CD4-positive, alpha-beta T cell (primary cell): Measurements from ENCODE around the gene TRAPPC13. TPM values are rescaled to one million over a fixed set of nuclear protein-coding genes. Genes with fewer than 3 reads are reported as not detected.

ENCODE experiments used
- ATAC-seq: fragments of 200-7000 bp; cut with Tn5 transposase; one replicate; pipeline ENCODE4 v1.10.0; 2022; ENCODE audit warnings: mild to moderate bottlenecking; ENCODE audit not compliant: poor library complexity
- CTCF ChIA-PET: fragments of 350-600 bp; sonication (Branson Sonifier 250); formaldehyde crosslinking; loops from one replicate; lab custom pipeline; 2021; ENCODE audit warnings: antibody characterized with exemption, inconsistent platforms; lab: Charles Lee
- POLR2A ChIA-PET: fragments of 350-600 bp; sonication (Branson Sonifier 250); formaldehyde crosslinking; loops from one replicate; lab custom pipeline; 2021; ENCODE audit warnings: antibody characterized with exemption, inconsistent platforms; lab: Charles Lee
- DNase-seq, 14 experiments: peaks; one replicate each; pipeline ENCODE4 v3.0.0-alpha.2; 2013 to 2020; ENCODE audit warnings: mixed read lengths in 2 of 14
- H3K27ac ChIP-seq, 2 donors: one replicate each; pipeline versions ENCODE4 v1.5.1 to v1.7.0; 2013; ENCODE audit warnings: low read length in 2 of 2, low read depth in 1 of 2, mild to moderate bottlenecking in 1 of 2
- H3K27me3 ChIP-seq, 2 experiments: 1 replicate in 1 of 2; 2 replicates in 1 of 2; pipeline versions ENCODE4 v1.6.1 to v1.7.0; 2013; ENCODE audit warnings: low read length in 2 of 2, control low read depth in 1 of 2, mild to moderate bottlenecking in 1 of 2, moderate library complexity in 1 of 2; ENCODE audit not compliant: insufficient read depth in 2 of 2, control insufficient read depth in 1 of 2
- H3K36me3 ChIP-seq: one replicate; pipeline ENCODE4 v1.6.1; 2013; ENCODE audit warnings: low read length, control low read depth; ENCODE audit not compliant: insufficient read depth
- H3K4me1 ChIP-seq: one replicate; pipeline ENCODE4 v1.6.1; 2013; ENCODE audit warnings: low read length, control low read depth; ENCODE audit not compliant: insufficient read depth
- H3K4me3 ChIP-seq: one replicate; pipeline ENCODE4 v1.5.1; 2013; ENCODE audit warnings: mild to moderate bottlenecking, low read length, moderate library complexity
- H3K9me3 ChIP-seq, 2 experiments: 1 replicate in 1 of 2; 2 replicates in 1 of 2; pipeline versions ENCODE4 v1.6.1 to v1.7.0; 2013; ENCODE audit warnings: low read length in 2 of 2, mild to moderate bottlenecking in 2 of 2, control low read depth in 1 of 2, moderate library complexity in 1 of 2; ENCODE audit not compliant: control insufficient read depth in 1 of 2, insufficient read depth in 1 of 2
- H3K27ac Mint-ChIP-seq: one replicate; pipeline ENCODE4 v1.8.0; 2020; ENCODE audit warnings: mixed read lengths
- H3K27me3 Mint-ChIP-seq: one replicate; pipeline ENCODE4 v1.8.0; 2021; ENCODE audit warnings: mixed read lengths
- H3K36me3 Mint-ChIP-seq: one replicate; pipeline ENCODE4 v1.8.0; 2021; ENCODE audit warnings: low read depth, mixed read lengths
- H3K4me1 Mint-ChIP-seq: one replicate; pipeline ENCODE4 v1.8.0; 2021; ENCODE audit warnings: low read depth, mixed read lengths
- H3K4me3 Mint-ChIP-seq: one replicate; pipeline ENCODE4 v1.8.0; 2020; ENCODE audit warnings: mild to moderate bottlenecking, mixed read lengths
- H3K9me3 Mint-ChIP-seq: one replicate; pipeline ENCODE4 v1.8.0; 2020; ENCODE audit warnings: mixed read lengths
- CTCF ChIP-seq: fragments of 200-600 bp; IDR thresholded peaks from one replicate; pipeline ENCODE4 v1.8.0; 2022; ENCODE audit warnings: antibody characterized with exemption, mild to moderate bottlenecking
- intact Hi-C, 2 experiments: fragments of 100-400 bp; cut with DNase I in 1 of 2; cut with micrococcal nuclease in 1 of 2; formaldehyde crosslinking; loops; one replicate each; pipeline versions ENCODE4 v1.15.1 to v1.9.0; 2023 to 2025; cut with DNase I, micrococcal nuclease
- total RNA-seq, 174 experiments: library from RNA in 2 of 174; stranded (reverse) in 2 of 174; gene quantifications; one replicate each; pipeline ENCODE4 v1.2.3 and lab custom pipeline; 2021 to 2026

TRAPPC13 gene
- total RNA-seq, 2 experiments from 2014 or later, result 11.2 to 14.4 TPM

- Histone ChIP-seq H3K27ac (peak overlapping the region; percentile 85 to 87), H3K36me3 (no peaks in the 10 kb centered on the region), H3K9me3 (no peaks in the 10 kb centered on the region), H3K27me3 (no peaks in the 10 kb centered on the region), H3K4me3 (peak overlapping the region; percentile 67), H3K4me1 (peaks cover 29% of the 10 kb centered on the region)
- peaks cover 69% of the 10 kb centered on the region for H3K4me1 Mint-ChIP-seq
- intact Hi-C loops, result loop anchor here in 1 of 2 experiments (2.0 kb wide), 1 partner anchor 59 kb away; no protein-coding TSS in a partner anchor
- ATAC-seq (no peak), DNase-seq (peak in 2 of 14 experiments; percentile 4 to 15)
- ChIA-PET CTCF (interaction anchor here (0.9 kb wide), 1 partner anchor 49 kb away, joined by 5 read pairs; no protein-coding TSS in a partner anchor), POLR2A (interaction anchor here (0.6 to 3.8 kb wide), 15 partner anchors 10 to 521 kb away, joined by 3 to 72 read pairs (median 3); partner anchors contain the start of genes ADAMTS6, CENPK, ERBIN and NLN)
- no peak for TF ChIP-seq CTCF
- H3K4me3 Mint-ChIP-seq, result peak overlapping the region; percentile 99
- peaks cover 53% of the 10 kb centered on the region for H3K36me3 Mint-ChIP-seq
- H3K27me3 Mint-ChIP-seq, result no peaks in the 10 kb centered on the region
- no peaks in the 10 kb centered on the region for H3K9me3 Mint-ChIP-seq
- H3K27ac Mint-ChIP-seq, result peak overlapping the region; percentile 99
Measured at GRCh38 chr5:65623482-65623881, 1.3 kb upstream of the TRAPPC13 start.

DNA sequence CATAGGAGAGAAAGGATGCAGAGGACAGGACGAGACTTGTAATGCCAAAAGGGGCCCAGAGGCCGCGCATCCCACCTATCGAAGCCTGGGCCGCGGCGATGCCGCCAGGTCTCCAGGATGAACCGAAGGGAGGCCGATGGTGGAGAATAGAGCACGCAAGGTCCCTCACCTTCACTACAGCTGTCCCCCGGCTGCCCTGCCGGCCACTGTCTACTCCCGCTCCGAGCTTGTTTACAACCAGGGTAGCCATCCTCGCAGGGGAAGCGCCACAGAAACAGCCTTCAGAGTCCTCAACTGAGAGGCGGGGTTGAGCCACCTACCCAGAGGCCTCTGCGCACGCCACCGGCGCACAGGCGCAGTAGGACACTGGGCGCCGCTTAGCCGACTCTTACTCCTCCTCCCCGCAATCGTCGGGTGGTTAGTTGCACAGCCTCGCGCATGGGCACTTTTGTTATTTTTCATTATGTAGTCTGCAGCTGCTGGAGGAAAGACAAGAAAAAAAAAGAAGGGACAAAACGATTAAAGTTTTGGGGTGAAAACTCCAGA is 729 bp upstream of the TRAPPC13 start, which contains the start of gene TRIM23:
TRIM23 (minus strand) TSS at position 309 of the 546 bp plus-strand sequence; CDS start at position 250, 59 bp downstream.
- H3K4me3 Mint-ChIP-seq, result peak within 1 kb of the TSS; percentile 99
- ChIA-PET CTCF (interaction anchor here (0.9 kb wide), 1 partner anchor 50 kb away, joined by 5 read pairs; no protein-coding TSS in a partner anchor), POLR2A (interaction anchor here (0.6 to 3.8 kb wide), 15 partner anchors 10 to 520 kb away, joined by 3 to 72 read pairs (median 3); partner anchors contain the start of genes ADAMTS6, CENPK, ERBIN and NLN)
- H3K9me3 Mint-ChIP-seq, result no peaks in the 10 kb centered on the region
- DNase-seq (peak; percentile 81 to 97 (median 88)), ATAC-seq (peak; percentile 93)
- H3K36me3 Mint-ChIP-seq, result peaks cover 52% of the 10 kb centered on the region
- H3K27ac ChIP-seq, result peak within 1 kb of the TSS; percentile 85 to 87
- no peaks in the 10 kb centered on the region for H3K27me3 ChIP-seq
- H3K4me1 ChIP-seq, result peaks cover 29% of the 10 kb centered on the region
- H3K27me3 Mint-ChIP-seq, result no peaks in the 10 kb centered on the region
- no peaks in the 10 kb centered on the region for H3K36me3 ChIP-seq
- intact Hi-C loops, result loop anchor here (1.0 to 2.0 kb wide), 3 partner anchors 61 to 99 kb away; partner anchors contain the start of genes CENPK (in 1 of the 2), NLN (in 1 of the 2), PPWD1 (in 1 of the 2) and SGTB (in 1 of the 2)
- H3K4me1 Mint-ChIP-seq, result peaks cover 63% of the 10 kb centered on the region
- H3K27ac Mint-ChIP-seq, result peak within 1 kb of the TSS; percentile 99
- H3K4me3 ChIP-seq, result peak within 1 kb of the TSS; percentile 67
- no peaks in the 10 kb centered on the region for H3K9me3 ChIP-seq
- TF ChIP-seq CTCF, result no peak

- peaks cover 9% of the 10 kb centered on the region for H3K36me3 ChIP-seq
- peak overlapping the region; percentile 67 for H3K4me3 ChIP-seq
- H3K4me1 ChIP-seq, result peaks cover 29% of the 10 kb centered on the region
- peaks cover 57% of the 10 kb centered on the region for H3K36me3 Mint-ChIP-seq
- intact Hi-C loops, result loop anchor here in 1 of 2 experiments (2.0 to 5.0 kb wide), 3 partner anchors 97 to 517 kb away; partner anchors contain the start of genes NLN, SGTB and SREK1
- H3K9me3 Mint-ChIP-seq, result no peaks in the 10 kb centered on the region
- TF ChIP-seq CTCF, result no peak
- peak overlapping the region; percentile 99 for H3K4me3 Mint-ChIP-seq
- no peak for ATAC-seq
- peaks cover 63% of the 10 kb centered on the region for H3K4me1 Mint-ChIP-seq
- POLR2A ChIA-PET, result interaction anchor here (0.8 to 3.8 kb wide), 4 partner anchors 63 to 518 kb away, joined by 3 to 72 read pairs (median 7); partner anchors contain the start of genes CENPK, NLN, PPWD1 and SGTB
- H3K27ac Mint-ChIP-seq, result peak overlapping the region; percentile 99
- no peaks in the 10 kb centered on the region for H3K9me3 ChIP-seq
- H3K27me3 Mint-ChIP-seq, result no peaks in the 10 kb centered on the region
- CTCF ChIA-PET, result no interaction called here
- peak overlapping the region in 1 of 2 donors; percentile 87 for H3K27ac ChIP-seq
- peak in 1 of 14 experiments; percentile 3 for DNase-seq
- no peaks in the 10 kb centered on the region for H3K27me3 ChIP-seq
Measured at GRCh38 chr5:65625743-65626142, 916 bp downstream of the TRAPPC13 start.
